ENCODE data around the gene TNS4.
"Not testable (repeated sequence)": the region's sequence is repeated elsewhere in the genome, so short reads cannot be mapped to it uniquely, and the experiment has no call there.

Gene TNS4

GRCh38 chr17:40501499-40501911 lies at the start of gene TNS4:
TSS of gene TNS4 (minus strand) at chr17:40501623. CDS start at chr17:40496425, 5,198 bp downstream.
- DNase-seq (ENCODE audit: low read depth): no peak

GRCh38 chr17:40550608-40551007 lies 49.2 kb upstream of the TNS4 start:
- no peak for DNase-seq (ENCODE audit: low read depth)

DNA sequence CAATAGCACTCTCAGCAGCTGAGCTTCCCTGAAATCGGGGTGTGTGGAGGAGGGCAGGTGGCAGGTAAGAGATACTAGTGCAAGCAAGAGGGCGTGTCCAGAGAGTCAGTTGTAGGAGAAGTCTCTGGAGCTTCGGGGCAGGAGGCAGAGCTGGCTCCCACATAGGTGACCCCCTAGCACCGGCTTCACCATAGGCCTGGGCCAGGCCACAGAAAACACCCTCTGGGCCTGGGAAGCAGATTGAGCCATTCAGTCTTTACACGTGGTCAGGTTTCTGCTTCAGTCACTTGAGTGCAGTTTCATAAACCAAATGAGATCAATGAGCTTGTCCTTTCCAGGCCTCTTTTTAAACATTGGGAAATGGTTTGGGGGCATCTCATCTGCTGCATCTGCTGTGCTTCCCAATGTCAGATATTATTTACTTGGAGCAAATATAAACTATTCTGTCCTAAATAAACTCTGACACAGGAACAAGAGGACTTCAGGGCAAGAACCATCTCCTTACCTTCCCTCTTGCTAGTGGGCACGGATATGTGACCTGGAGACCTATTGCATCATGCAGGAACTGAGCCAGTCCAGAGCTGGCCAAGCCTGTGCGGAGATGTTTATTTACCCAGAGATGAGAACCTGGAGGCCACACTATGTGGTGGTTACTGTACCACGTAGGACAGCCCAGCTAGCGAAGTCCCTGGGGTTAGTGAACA lies 47.7 kb upstream of the TNS4 start:
- no peak for DNase-seq (ENCODE audit: low read depth)

DNA sequence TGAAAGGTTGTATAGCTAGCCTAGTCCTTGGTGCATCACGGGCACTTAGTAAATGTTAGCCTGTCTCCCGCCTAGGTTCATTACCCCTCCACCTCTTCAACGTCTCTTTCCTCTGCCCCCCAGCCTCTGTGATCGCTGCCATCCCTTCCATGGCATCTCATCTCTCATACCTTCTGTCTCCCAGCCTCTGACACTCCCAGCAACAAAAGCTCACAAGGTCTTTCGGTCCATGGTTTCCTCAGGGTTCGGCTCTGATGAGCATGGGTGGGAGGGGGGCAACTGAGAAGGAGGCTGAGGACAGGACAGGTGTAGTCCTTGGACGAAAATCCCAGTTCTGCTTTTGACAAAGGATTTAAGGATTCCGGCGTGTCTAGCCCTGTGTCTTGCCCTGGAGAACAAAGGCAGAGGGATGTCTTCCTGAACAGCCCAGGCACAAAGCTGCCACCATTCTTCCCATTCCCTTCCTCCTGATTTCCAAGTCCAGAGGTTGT lies 47.1 kb upstream of the TNS4 start:
- DNase-seq (ENCODE audit: low read depth): no peak

- DNase-seq (ENCODE audit: low read depth): no peak
Observed at GRCh38 chr17:40547785-40548478, 46.5 kb upstream of the TNS4 start.

GRCh38 chr17:40547079-40547784 lies 45.8 kb upstream of the TNS4 start:
- DNase-seq (ENCODE audit: low read depth): no peak

- not testable (repeated sequence) for DNase-seq (ENCODE audit: low read depth)
Observed at GRCh38 chr17:40546497-40546896, 45.1 kb upstream of the TNS4 start.

DNA sequence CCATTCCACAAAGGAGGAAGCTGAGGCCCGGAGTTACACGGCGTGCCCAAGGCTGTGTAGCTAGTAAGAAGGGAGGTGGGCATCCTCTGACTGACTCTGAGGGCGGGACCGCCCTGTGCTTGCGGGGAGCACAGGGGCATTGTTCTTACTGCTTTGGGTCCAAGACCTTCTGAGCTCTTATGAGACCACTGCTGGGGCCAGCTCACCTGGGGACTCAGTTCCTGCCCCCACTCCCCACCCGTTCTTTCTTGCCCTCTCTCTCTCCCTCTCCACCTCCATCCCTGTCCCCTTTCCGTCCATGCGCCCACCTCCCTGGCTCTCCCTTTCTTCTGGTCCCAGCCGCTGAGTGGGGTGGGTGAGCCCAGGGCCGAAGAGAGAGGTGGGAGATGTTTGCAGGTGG lies 44.2 kb upstream of the TNS4 start:
- DNase-seq (ENCODE audit: low read depth): no peak

DNA sequence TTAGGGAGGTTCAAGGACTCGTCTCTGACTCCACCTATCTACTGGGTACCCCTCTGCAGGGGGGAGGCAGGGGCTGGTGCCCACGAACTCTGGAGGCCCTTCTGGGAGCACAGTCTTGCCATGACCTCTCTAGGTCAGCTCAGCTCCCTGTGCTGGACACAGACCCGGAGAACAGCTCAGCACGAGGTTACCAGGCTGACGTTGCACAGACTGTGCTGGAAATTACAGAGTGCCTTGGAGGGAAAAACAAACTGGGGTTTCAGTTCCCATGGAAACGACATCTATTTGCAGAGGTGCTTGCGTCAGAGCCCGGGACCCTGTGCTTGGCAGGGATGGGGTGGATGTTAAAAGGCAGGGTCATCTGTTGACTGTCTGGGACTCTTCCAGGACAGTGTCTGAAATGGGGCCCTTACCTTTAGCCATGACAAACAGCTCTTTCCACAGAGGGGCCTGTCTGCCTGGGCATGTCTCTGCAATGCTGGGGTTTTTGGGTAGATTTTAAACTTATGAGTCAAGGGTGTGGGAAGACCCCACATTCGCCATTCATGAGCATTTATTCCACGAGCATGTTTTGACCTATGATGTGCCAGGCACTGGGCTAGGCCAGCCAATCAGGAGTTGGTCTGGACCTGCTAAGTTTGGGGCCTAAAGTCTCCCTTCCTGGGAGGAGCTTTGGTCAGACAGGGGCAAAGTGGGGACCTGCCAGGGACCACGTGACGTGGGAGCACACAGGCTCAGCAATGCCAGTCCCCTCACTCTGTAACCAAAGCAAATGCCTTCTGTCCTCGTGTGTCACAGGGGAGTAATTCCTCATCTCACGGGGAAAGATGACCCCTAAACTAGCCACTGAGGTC lies 41.4 kb upstream of the TNS4 start:
- peak; percentile 65 for DNase-seq (ENCODE audit: low read depth)

DNA sequence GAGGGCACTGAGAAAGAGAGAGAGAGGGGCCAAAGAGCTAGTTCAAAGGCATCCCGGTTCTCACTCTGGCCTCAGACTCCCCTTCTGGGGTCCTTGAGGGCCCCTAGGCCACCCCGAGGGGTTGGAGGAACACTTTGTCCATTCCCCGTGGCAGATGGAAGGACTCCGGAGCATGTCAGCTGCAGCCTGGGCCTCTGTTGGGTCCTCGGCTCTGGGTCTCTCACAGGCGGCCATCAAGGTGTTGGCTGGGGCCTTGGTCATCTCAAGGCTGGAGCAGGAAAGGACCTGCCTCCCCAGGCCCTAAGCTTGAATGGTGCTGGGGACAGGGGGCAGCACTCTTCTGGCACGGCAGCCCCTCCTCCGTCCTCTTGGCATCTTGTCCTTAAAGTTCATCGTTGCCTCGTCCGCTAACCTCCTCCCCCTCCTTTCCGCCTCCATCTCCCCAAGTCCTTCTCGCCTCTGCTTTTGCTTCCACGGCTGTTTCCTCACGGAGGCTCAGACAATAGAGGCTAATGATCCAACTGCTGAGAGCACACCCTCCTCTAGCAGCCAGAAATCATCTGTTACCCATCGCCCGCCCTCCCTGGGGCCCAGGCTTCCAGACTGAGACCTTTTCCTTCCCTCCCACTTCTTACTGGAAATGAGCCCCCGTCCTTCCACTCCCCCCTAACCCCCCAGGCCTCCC lies 40.6 kb upstream of the TNS4 start:
- no peak for DNase-seq (ENCODE audit: low read depth)

GRCh38 chr17:40541060-40541872 lies 39.8 kb upstream of the TNS4 start:
- DNase-seq (ENCODE audit: low read depth): peak; percentile 73

DNA sequence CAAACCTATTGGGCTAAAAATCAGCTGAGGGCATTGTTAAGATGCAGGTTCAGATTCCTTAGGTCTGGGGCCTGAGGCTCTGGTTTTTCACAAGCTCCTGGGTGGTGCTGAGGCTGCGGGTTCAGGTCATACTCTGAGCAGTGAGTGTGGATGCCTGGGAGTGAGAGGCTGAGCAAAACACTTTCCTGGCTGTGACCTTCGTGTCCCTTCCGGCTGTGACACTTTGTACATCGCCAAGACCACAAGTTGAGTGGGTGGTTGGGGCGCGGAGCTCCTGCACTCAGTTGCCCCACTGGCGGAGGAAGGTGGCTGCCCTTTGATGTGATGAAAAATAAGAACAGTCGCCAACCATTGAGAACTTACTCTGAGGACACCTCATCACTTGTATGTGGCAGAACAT lies 39.0 kb upstream of the TNS4 start:
- DNase-seq (ENCODE audit: low read depth): peak; percentile 67

DNA sequence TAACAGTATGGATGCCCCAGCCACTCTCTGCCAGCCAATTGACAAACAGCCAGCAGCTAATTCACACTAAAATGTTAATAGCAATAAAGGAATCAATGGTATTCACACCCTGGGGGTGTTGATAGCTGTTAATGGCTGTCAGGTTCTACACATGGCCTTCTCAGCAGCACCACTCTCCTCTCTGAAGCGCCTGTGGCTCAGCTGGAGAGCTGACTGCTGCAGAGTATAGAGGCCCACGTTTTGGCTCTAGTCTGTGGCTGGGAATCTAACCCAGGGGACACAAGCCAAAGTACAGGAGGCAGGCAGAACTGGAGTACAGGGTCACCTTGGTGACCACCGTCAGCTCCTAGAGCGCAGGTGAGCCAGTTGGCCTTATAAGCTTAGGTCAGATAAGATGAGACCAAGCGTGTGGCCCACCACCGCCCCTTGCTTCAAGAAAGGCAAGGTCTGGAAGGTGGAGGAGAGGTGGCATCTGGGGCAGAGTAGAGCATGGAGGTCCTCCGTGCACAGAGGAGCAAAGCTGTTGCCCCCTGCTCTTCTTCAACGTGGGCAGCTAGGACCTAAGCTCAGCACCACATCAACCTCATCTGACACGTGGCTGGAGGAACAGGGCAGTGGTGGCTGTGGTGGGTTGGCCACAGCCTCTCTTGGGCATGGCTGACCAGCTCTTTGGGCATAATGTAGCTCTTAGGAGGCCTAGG lies 38.4 kb upstream of the TNS4 start:
- DNase-seq (ENCODE audit: low read depth): no peak

DNA sequence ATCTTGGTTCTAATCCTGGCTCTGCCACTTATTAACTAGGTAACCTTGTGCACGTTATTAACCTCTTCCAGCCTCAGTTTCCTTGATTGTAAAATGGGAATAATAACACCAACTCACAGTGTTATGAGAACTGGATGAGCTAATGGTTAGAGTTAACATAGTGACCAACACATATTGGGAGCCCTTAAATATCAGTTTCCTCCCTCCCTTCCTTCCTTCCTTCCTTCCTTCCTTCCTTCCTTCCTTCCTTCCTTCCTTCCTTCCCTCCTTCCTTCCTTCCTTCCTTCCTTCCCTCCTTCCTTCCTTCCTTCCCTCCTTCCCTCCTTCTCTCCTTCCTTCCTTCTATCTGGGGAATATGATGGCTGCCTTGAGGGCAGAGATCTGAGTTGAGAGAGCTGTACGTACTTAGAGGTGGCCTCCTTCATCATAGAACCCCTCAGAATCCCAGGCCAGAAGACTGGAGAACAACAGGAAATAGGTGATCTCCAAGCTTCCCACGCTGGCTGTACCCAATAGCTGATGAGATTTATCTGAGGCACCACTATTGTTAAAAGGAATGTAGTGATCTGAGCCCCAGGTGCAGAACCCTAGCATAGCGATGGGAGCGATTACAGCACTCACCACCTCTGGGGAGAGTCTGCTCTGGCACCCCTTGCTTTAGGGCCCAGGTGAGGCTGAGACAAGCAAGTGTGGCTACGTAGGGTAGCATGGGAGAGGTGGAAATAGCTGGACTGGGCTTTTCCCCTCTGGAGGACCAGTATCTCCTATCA lies 37.7 kb upstream of the TNS4 start:
- DNase-seq (ENCODE audit: low read depth): no peak

GRCh38 chr17:40538019-40538935 lies 36.9 kb upstream of the TNS4 start:
- no peak for DNase-seq (ENCODE audit: low read depth)

- no peak for DNase-seq (ENCODE audit: low read depth)
Observed at GRCh38 chr17:40536295-40537171, 35.1 kb upstream of the TNS4 start.

DNA sequence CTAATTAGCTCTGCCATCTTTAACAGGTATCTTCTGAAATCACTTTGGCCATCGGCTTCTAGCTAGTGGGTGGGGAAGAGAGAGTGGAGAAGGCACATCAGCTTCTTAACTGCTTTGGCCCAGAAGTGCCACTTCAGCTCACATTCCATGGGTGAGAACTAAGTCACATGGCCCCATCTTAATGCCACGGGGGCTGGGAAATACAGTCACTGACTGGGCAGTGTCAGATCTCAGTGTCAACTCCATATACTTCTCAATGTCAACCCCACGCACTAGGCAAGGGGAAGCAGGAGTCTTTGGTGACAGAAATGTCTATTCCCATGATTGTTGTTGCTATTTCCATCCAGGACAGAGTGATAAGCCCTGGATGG lies 34.5 kb upstream of the TNS4 start:
- no peak for DNase-seq (ENCODE audit: low read depth)

Data from activated T-cell treated with anti-CD3 and anti-CD28 coated beads for 48 hours (primary cell).